Common myeloid progenitor, CD34-positive (primary cell): ENCODE data around the gene MFSD11.

Source experiments
- CTCF ChIA-PET: fragments of 350-600 bp; sonication (Branson Sonifier 250); formaldehyde crosslinking; loops from one replicate; lab custom pipeline; 2021; ENCODE audit warnings: antibody characterized with exemption; lab: Charles Lee
- POLR2A ChIA-PET: fragments of 350-600 bp; sonication (Branson Sonifier 250); formaldehyde crosslinking; loops from one replicate; lab custom pipeline; 2021; ENCODE audit warnings: antibody characterized with exemption; lab: Charles Lee
- DNase-seq, 3 donors: peaks; one replicate each; pipeline versions ENCODE4 v3.0.0 to v3.0.0-alpha.2; 2013
- H3K27ac ChIP-seq, 2 experiments: 1 replicate in 1 of 2; 2 replicates in 1 of 2; pipeline ENCODE4 v1.7.0; 2013; ENCODE audit warnings: inconsistent platforms in 2 of 2, low read length in 2 of 2, mild to moderate bottlenecking in 2 of 2, low read depth in 1 of 2, moderate library complexity in 1 of 2; ENCODE audit not compliant: severe bottlenecking in 2 of 2, insufficient read depth in 1 of 2, poor library complexity in 1 of 2
- H3K27me3 ChIP-seq, 5 experiments: replicated peaks in 2 of 5; 1 replicate in 3 of 5; 2 replicates in 2 of 5; pipeline versions ENCODE4 v1.6.1 to v1.7.0; 2013; ENCODE audit warnings: low read length in 4 of 5, mild to moderate bottlenecking in 2 of 5, moderate library complexity in 2 of 5, inconsistent platforms in 1 of 5; ENCODE audit not compliant: insufficient read depth in 5 of 5, control insufficient read depth in 4 of 5
- H3K36me3 ChIP-seq, 4 experiments: 1 replicate in 2 of 4; 2 replicates in 2 of 4; pipeline versions ENCODE4 v1.6.1 to v1.7.0; 2013; ENCODE audit warnings: low read length in 3 of 4, control low read depth in 1 of 4, mild to moderate bottlenecking in 1 of 4; ENCODE audit not compliant: control insufficient read depth in 4 of 4, insufficient read depth in 4 of 4
- H3K4me1 ChIP-seq, 4 experiments: 1 replicate in 3 of 4; 2 replicates in 1 of 4; pipeline versions ENCODE4 v1.6.1 to v1.7.1; 2013; ENCODE audit warnings: low read length in 3 of 4, mild to moderate bottlenecking in 3 of 4, control low read depth in 1 of 4, inconsistent platforms in 1 of 4, moderate library complexity in 1 of 4; ENCODE audit not compliant: control insufficient read depth in 4 of 4, insufficient read depth in 4 of 4; ENCODE audit errors: control extremely low read depth in 1 of 4
- H3K4me3 ChIP-seq, 7 experiments: 1 replicate in 4 of 7; 2 replicates in 3 of 7; pipeline versions ENCODE4 v1.5.1 to v1.7.0; 2013; ENCODE audit warnings: mild to moderate bottlenecking in 7 of 7, low read length in 6 of 7, moderate library complexity in 6 of 7, inconsistent platforms in 2 of 7, low read depth in 2 of 7, control low read depth in 1 of 7; ENCODE audit not compliant: insufficient read depth in 4 of 7, control insufficient read depth in 1 of 7; ENCODE audit errors: extremely low read depth in 1 of 7
- H3K9me3 ChIP-seq, 5 experiments: 1 replicate in 4 of 5; 2 replicates in 1 of 5; pipeline versions ENCODE4 v1.6.1 to v1.7.1; 2013; ENCODE audit warnings: low read length in 4 of 5, mild to moderate bottlenecking in 2 of 5, inconsistent platforms in 1 of 5, low read depth in 1 of 5, moderate library complexity in 1 of 5; ENCODE audit not compliant: control insufficient read depth in 4 of 5, insufficient read depth in 2 of 5; ENCODE audit errors: control extremely low read depth in 1 of 5
- WGBS: methylation state at CpG from one replicate; pipeline ENCODE4 v1.1.5; 2013; ENCODE audit not compliant: insufficient coverage; 5-methylcytosine and 5-hydroxymethylcytosine counted together

The MFSD11 gene

DNA sequence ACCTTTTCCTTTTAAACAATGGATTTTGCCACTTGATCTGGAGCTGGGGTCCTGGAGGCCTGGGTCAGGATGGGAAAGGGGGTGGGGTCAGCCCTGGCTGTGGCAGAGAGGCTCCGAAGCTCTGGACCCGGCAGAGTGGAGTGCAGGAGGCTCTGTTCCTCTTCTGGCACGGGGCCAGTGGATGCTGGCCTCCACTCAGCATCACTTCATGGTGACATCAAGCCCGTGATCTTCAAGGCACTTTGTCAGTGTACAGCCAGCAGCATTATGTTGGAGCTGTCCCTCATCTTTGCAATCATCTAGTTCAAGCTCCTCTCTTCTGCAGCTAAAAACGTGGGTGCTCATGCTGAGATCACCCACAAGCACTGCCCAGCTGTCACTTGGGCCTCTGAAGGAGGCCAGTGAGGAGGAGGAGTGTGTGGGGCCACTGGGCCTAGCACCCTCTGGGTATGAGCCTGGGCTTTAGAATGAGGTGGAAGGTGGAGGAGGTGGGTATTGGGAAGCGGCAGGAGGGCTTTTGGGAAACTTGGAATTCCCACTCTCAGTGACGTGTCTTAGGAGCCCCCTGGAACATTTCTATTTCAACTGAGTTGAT lies 84.4 kb downstream of the MFSD11 start:
- DNase-seq = no peak
- Histone ChIP-seq H3K4me3 (no peak overlapping the region), H3K4me1 (peaks cover 0 to 26% (median 10%) of the 10 kb centered on the region in 4 experiments), H3K27me3 (peaks cover 0 to 2% (median 0%) of the 10 kb centered on the region in 5 experiments), H3K36me3 (no peaks in the 10 kb centered on the region), H3K9me3 (no peaks in the 10 kb centered on the region), H3K27ac (no peak overlapping the region)
- CTCF ChIA-PET = no interaction called here
- POLR2A ChIA-PET = no interaction called here
- 92% methylated on average over 7 of the region's 7 CpGs for WGBS

DNA sequence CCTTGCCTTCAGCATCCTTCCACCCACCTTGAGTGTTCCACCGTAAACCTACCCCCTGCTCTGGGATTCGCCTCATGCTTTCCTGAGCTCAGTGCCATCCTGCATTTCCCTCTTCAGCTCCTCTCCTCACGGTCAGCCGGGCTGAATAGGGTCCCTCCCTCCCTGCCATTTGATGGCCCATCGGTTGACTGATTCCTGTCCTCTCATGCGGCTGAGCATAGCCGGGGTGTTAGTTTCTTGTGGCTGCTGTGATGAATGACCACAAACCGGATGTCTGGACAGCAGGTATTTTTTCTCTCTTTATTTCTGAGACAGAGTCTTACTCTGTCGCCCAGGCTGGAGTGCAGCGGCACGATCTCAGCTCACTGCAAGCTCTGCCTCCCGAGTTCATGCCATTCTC lies 86.2 kb downstream of the MFSD11 start:
- peaks cover 0 to 26% (median 10%) of the 10 kb centered on the region in 4 experiments for H3K4me1 ChIP-seq
- DNase-seq = no peak
- POLR2A ChIA-PET = interaction anchor here (0.7 kb wide), 1 partner anchor 264 kb away, joined by 3 read pairs; no protein-coding TSS in a partner anchor
- no peak overlapping the region for H3K27ac ChIP-seq
- no peak overlapping the region for H3K4me3 ChIP-seq
- WGBS = 92% methylated on average over 9 of the region's 12 CpGs
- no peaks in the 10 kb centered on the region for H3K9me3 ChIP-seq
- CTCF ChIA-PET = interaction anchor here (0.6 to 1.8 kb wide), 3 partner anchors 17 to 89 kb away, joined by 3 to 4 read pairs (median 3); partner anchors contain the start of gene MGAT5B
- no peaks in the 10 kb centered on the region for H3K36me3 ChIP-seq
- peaks cover 0 to 2% (median 0%) of the 10 kb centered on the region in 5 experiments for H3K27me3 ChIP-seq

DNA sequence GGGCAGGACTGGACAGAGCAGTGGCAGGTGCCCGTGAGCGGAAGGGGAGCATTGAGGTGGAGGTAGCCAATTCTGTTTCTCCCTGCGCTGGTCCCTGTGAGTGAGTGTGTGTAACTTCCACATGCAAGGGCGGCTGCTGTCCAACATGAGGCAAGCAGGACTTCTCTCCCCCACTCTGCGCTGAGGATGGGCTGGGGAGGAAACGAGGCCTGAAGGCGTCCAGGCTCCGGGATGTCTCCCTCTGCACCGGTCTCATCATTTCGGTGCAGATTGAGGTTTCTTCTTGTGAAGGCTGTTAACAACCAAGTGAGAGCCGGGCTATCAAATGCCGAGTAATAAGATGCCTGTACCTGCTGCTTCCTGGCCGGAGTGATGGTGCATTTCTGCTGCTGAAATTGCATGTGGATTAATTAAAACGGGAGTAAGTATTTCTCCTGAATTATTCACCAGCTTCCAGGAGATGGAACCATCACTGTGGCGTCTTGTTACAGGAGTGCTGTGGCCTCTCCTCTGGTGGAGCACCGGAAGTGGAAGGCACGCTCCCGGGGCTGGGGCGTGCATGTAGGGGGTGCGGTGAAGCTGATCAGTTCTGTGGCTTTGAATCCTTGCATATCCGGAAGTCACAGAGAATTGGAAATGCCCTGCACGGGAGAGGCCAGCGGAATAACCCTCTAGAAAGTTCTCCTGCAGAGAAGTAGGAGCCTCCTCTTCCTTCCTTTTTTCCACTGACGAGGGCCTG lies 88.6 kb downstream of the MFSD11 start:
- Histone ChIP-seq H3K27ac (no peak overlapping the region), H3K9me3 (no peaks in the 10 kb centered on the region), H3K36me3 (no peaks in the 10 kb centered on the region), H3K4me1 (peaks cover 0 to 12% (median 5%) of the 10 kb centered on the region in 4 experiments), H3K4me3 (peak overlapping the region in 1 of 7 experiments; percentile 32), H3K27me3 (peaks cover 0 to 2% (median 0%) of the 10 kb centered on the region in 5 experiments)
- DNase-seq = peak in 2 of 3 donors; percentile 24 to 34
- CTCF ChIA-PET = interaction anchor here (0.9 kb wide), 1 partner anchor 9 kb away, joined by 3 read pairs; no protein-coding TSS in a partner anchor
- WGBS = 67% methylated on average over 16 of the region's 24 CpGs
- POLR2A ChIA-PET = interaction anchor here (0.7 kb wide), 1 partner anchor 424 kb away, joined by 4 read pairs; no protein-coding TSS in a partner anchor

DNA sequence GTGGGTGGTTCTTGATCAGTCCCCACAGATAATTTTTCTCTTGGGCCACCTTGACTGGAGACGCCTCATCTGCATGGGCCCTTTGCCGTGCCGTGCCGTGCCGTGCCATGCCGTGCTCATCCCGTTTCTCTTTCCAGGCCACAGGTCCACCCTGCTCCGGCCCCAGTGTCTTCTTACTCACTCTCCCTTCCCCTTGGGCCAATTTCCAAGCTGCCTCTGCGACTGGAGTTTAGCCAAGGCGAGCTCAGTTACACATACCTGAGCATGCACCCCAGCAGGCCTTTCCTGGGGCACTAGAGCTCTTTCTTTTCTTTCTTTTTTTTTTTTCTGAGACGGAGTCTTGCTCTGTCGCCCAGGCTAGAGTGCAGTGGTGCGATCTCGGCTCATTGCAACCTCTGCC lies 89.8 kb downstream of the MFSD11 start:
- no peak overlapping the region for H3K27ac ChIP-seq
- H3K27me3 ChIP-seq = peaks cover 0 to 2% (median 0%) of the 10 kb centered on the region in 5 experiments
- no peaks in the 10 kb centered on the region for H3K36me3 ChIP-seq
- over 99% methylated on average over 8 of the region's 14 CpGs for WGBS
- POLR2A ChIA-PET = no interaction called here
- H3K4me3 ChIP-seq = no peak overlapping the region
- H3K9me3 ChIP-seq = no peaks in the 10 kb centered on the region
- peaks cover 0 to 12% (median 5%) of the 10 kb centered on the region in 4 experiments for H3K4me1 ChIP-seq
- DNase-seq = no peak
- CTCF ChIA-PET = interaction anchor here (0.7 to 1.4 kb wide), 4 partner anchors 10 to 18 kb away, joined by 3 to 5 read pairs (median 4); no protein-coding TSS in a partner anchor
